Measurements from ENCODE around the gene SLC16A10.

DNA sequence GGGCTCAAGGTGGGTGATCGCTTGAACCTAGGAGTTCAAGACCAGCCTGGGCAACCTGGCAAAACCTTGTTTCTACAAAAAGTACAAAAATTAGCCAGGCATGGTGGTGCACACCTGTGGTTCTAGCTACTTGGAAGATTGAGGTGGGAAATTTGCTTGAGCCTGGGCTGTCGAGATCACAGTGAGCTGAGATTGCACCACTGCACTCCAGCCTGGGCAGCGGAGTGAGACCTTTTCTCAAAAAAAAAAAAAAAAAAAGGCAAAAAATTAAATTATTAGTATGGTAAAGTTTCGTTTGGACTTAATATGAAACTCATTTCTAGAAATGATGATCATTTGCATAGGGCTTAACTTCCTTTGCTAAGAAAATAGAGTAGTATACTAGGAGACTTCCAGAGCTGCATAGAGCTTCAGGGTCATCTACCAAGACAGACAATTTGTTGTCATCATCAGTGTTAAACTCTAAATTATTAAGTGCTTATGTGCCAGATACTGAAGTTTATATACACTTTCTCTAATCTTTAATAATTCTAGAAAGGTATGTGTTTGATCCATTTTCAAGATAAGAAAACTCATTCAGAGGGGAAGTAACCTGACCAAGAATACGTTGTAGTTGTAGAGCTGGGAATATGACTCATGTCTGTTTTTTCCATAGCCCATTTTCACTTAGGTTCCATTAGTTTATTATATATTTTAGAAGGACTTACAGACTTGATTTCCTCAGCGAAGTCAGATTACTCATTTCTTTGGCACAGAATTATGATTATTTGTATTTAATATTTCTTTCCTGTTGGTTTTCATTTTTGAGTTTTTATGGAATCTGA is 84.5 kb downstream of the SLC16A10 start:
- no peak for TF ChIP-seq EZH2 (IDR thresholded peaks at IDR 0.05; ENCODE audit: low read depth, low read length, severe bottlenecking)
- TF ChIP-seq EP300 (IDR thresholded peaks at IDR 0.05; ENCODE audit: borderline replicate concordance in 1 of 2, low read depth in 2 of 2, low read length in 2 of 2), result no peak
- no peak for TF ChIP-seq CTCF (IDR thresholded peaks at IDR 0.05; ENCODE audit: control extremely low read depth in 1 of 3, insufficient read depth in 1 of 3, low read depth in 1 of 3, low read length in 3 of 3)
- TF ChIP-seq SAP30 (IDR thresholded peaks at IDR 0.05; ENCODE audit: insufficient read depth, insufficient replicate concordance, low read length), result no peak
- no peak for TF ChIP-seq CREB1 (IDR thresholded peaks at IDR 0.05)
- TF ChIP-seq SRF (IDR thresholded peaks at IDR 0.05; ENCODE audit: low read depth, low read length), result no peak
- no peak for TF ChIP-seq BRCA1 (IDR thresholded peaks at IDR 0.05; ENCODE audit: low read depth, low read length)
- no peak for TF ChIP-seq RFX5 (IDR thresholded peaks at IDR 0.05; ENCODE audit: borderline replicate concordance, low read depth, low read length)
- TF ChIP-seq POLR2AphosphoS5 (IDR thresholded peaks at IDR 0.05; ENCODE audit: low read depth, low read length), result no peak
